Activated naive CD8-positive, alpha-beta T cell treated with anti-CD3 and anti-CD28 coated beads, Interleukin-2, amount 10 ng/mL, durations not matched to agents 7 days and 5 days (primary cell): ENCODE data around the gene UTP25. TPM values are rescaled to one million over a fixed set of nuclear protein-coding genes. Genes with fewer than 3 reads are reported as not detected.
"Not testable (repeated sequence)": the region's sequence is repeated elsewhere in the genome, so short reads cannot be mapped to it uniquely, and the experiment has no call there.

Experiments used
- ATAC-seq: fragments of 150-1000 bp; cut with Tn5 transposase; one replicate; pipeline ENCODE4 v1.10.0; 2021; ENCODE audit warnings: low read depth, moderate library complexity
- POLR2A ChIA-PET: fragments of 350-600 bp; sonication (Branson Sonifier 250); formaldehyde crosslinking; loops from one replicate; lab custom pipeline; 2021; ENCODE audit warnings: antibody characterized with exemption; lab: Charles Lee
- DNase-seq: peaks from one replicate; pipeline ENCODE4 v3.0.0; 2021
- H3K27ac Mint-ChIP-seq: one replicate; pipeline ENCODE4 v1.8.0; 2022; ENCODE audit warnings: mild to moderate bottlenecking, mixed read lengths
- H3K27me3 Mint-ChIP-seq: one replicate; pipeline ENCODE4 v1.8.0; 2022; ENCODE audit warnings: mild to moderate bottlenecking, moderate library complexity, mixed read lengths
- H3K36me3 Mint-ChIP-seq: one replicate; pipeline ENCODE4 v1.8.0; 2021; ENCODE audit warnings: mild to moderate bottlenecking, mixed read lengths
- H3K4me1 Mint-ChIP-seq: one replicate; pipeline ENCODE4 v1.8.0; 2021; ENCODE audit warnings: mixed read lengths
- H3K4me3 Mint-ChIP-seq: one replicate; pipeline ENCODE4 v1.8.0; 2022; ENCODE audit warnings: mild to moderate bottlenecking, moderate library complexity, mixed read lengths
- H3K9me3 Mint-ChIP-seq: one replicate; pipeline ENCODE4 v1.8.0; 2021; ENCODE audit warnings: mixed read lengths
- total RNA-seq, 2 experiments: library from RNA; stranded (reverse); gene quantifications; one replicate each; pipeline ENCODE4 v1.2.3, GENCODE V29; 2021

Gene UTP25
- total RNA-seq, 2 experiments from 2014 or later = 7.5 to 7.7 TPM

GRCh38 chr1:209888291-209889076 lies 60.7 kb downstream of the UTP25 start:
- POLR2A ChIA-PET, H3K36me3 Mint-ChIP-seq, H3K27ac Mint-ChIP-seq: not testable (repeated sequence)

GRCh38 chr1:209889077-209889418 lies 61.3 kb downstream of the UTP25 start:
- H3K27me3 Mint-ChIP-seq = peaks cover 3% of the 10 kb centered on the region
- POLR2A ChIA-PET = no interaction called here
- H3K36me3 Mint-ChIP-seq = no peaks in the 10 kb centered on the region
- ATAC-seq (no peak), DNase-seq (no peak)
- H3K4me3 Mint-ChIP-seq = no peak overlapping the region
- no peak overlapping the region for H3K27ac Mint-ChIP-seq
- H3K9me3 Mint-ChIP-seq = no peaks in the 10 kb centered on the region
- no peaks in the 10 kb centered on the region for H3K4me1 Mint-ChIP-seq

More at GRCh38 chr1:209888291-209889076, 60.7 kb downstream of the UTP25 start:
- DNase-seq, H3K27me3 Mint-ChIP-seq, H3K9me3 Mint-ChIP-seq, ATAC-seq, H3K4me3 Mint-ChIP-seq, H3K4me1 Mint-ChIP-seq: not testable (repeated sequence)

GRCh38 chr1:209890641-209891330 lies 63.0 kb downstream of the UTP25 start:
- POLR2A ChIA-PET = no interaction called here
- Mint-ChIP-seq H3K36me3 (no peaks in the 10 kb centered on the region), H3K27me3 (peaks cover 3% of the 10 kb centered on the region), H3K4me3 (no peak overlapping the region), H3K9me3 (no peaks in the 10 kb centered on the region), H3K27ac (no peak overlapping the region), H3K4me1 (no peaks in the 10 kb centered on the region)
- no peak for ATAC-seq
- no peak for DNase-seq

- no peak overlapping the region for H3K27ac Mint-ChIP-seq
- no peak for ATAC-seq
- H3K9me3 Mint-ChIP-seq = no peaks in the 10 kb centered on the region
- no peaks in the 10 kb centered on the region for H3K4me1 Mint-ChIP-seq
- no peak overlapping the region for H3K4me3 Mint-ChIP-seq
- no peaks in the 10 kb centered on the region for H3K36me3 Mint-ChIP-seq
- DNase-seq = no peak
- no peaks in the 10 kb centered on the region for H3K27me3 Mint-ChIP-seq
- POLR2A ChIA-PET = no interaction called here
Observed at GRCh38 chr1:209893751-209894150, 66.0 kb downstream of the UTP25 start.

GRCh38 chr1:209895709-209896108 lies 67.9 kb downstream of the UTP25 start:
- Mint-ChIP-seq H3K4me3 (no peak overlapping the region), H3K9me3 (no peaks in the 10 kb centered on the region), H3K27ac (no peak overlapping the region), H3K27me3 (no peaks in the 10 kb centered on the region), H3K4me1 (no peaks in the 10 kb centered on the region), H3K36me3 (no peaks in the 10 kb centered on the region)
- ATAC-seq (no peak), DNase-seq (no peak)
- POLR2A ChIA-PET = no interaction called here

- POLR2A ChIA-PET = no interaction called here
- ATAC-seq (no peak), DNase-seq (no peak)
- H3K4me1 Mint-ChIP-seq = no peaks in the 10 kb centered on the region
- H3K36me3 Mint-ChIP-seq = no peaks in the 10 kb centered on the region
- H3K27me3 Mint-ChIP-seq = no peaks in the 10 kb centered on the region
- H3K4me3 Mint-ChIP-seq = no peak overlapping the region
- no peaks in the 10 kb centered on the region for H3K9me3 Mint-ChIP-seq
- H3K27ac Mint-ChIP-seq = no peak overlapping the region
Observed at GRCh38 chr1:209896346-209896745, 68.6 kb downstream of the UTP25 start.

GRCh38 chr1:209898271-209898670 lies 70.5 kb downstream of the UTP25 start:
- H3K4me3 Mint-ChIP-seq, DNase-seq, H3K27ac Mint-ChIP-seq, H3K27me3 Mint-ChIP-seq, ATAC-seq, POLR2A ChIA-PET, H3K9me3 Mint-ChIP-seq, H3K4me1 Mint-ChIP-seq, H3K36me3 Mint-ChIP-seq: not testable (repeated sequence)

GRCh38 chr1:209898851-209899250 lies 71.1 kb downstream of the UTP25 start:
- DNase-seq, H3K4me3 Mint-ChIP-seq, ATAC-seq, H3K27ac Mint-ChIP-seq, H3K9me3 Mint-ChIP-seq, POLR2A ChIA-PET, H3K36me3 Mint-ChIP-seq, H3K4me1 Mint-ChIP-seq, H3K27me3 Mint-ChIP-seq: not testable (repeated sequence)

- no peak overlapping the region for H3K27ac Mint-ChIP-seq
- H3K4me3 Mint-ChIP-seq = no peak overlapping the region
- DNase-seq (no peak), ATAC-seq (no peak)
- no peaks in the 10 kb centered on the region for H3K36me3 Mint-ChIP-seq
- H3K9me3 Mint-ChIP-seq = no peaks in the 10 kb centered on the region
- POLR2A ChIA-PET = no interaction called here
- H3K4me1 Mint-ChIP-seq = no peaks in the 10 kb centered on the region
- no peaks in the 10 kb centered on the region for H3K27me3 Mint-ChIP-seq
Observed at GRCh38 chr1:209899948-209900347, 72.2 kb downstream of the UTP25 start.

GRCh38 chr1:209900734-209901133 lies 73.0 kb downstream of the UTP25 start:
- no peak for ATAC-seq
- POLR2A ChIA-PET = no interaction called here
- H3K36me3 Mint-ChIP-seq = no peaks in the 10 kb centered on the region
- no peak overlapping the region for H3K27ac Mint-ChIP-seq
- H3K4me3 Mint-ChIP-seq = no peak overlapping the region
- H3K27me3 Mint-ChIP-seq = no peaks in the 10 kb centered on the region
- no peaks in the 10 kb centered on the region for H3K4me1 Mint-ChIP-seq
- H3K9me3 Mint-ChIP-seq = no peaks in the 10 kb centered on the region
- no peak for DNase-seq

GRCh38 chr1:209901211-209901610 lies 73.4 kb downstream of the UTP25 start:
- DNase-seq (no peak), ATAC-seq (no peak)
- no peaks in the 10 kb centered on the region for H3K27me3 Mint-ChIP-seq
- H3K4me1 Mint-ChIP-seq = no peaks in the 10 kb centered on the region
- no peaks in the 10 kb centered on the region for H3K9me3 Mint-ChIP-seq
- POLR2A ChIA-PET = no interaction called here
- no peak overlapping the region for H3K4me3 Mint-ChIP-seq
- H3K27ac Mint-ChIP-seq = no peak overlapping the region
- H3K36me3 Mint-ChIP-seq = no peaks in the 10 kb centered on the region

GRCh38 chr1:209904774-209905173 lies 77.0 kb downstream of the UTP25 start:
- POLR2A ChIA-PET, H3K36me3 Mint-ChIP-seq, H3K4me3 Mint-ChIP-seq, H3K4me1 Mint-ChIP-seq, H3K9me3 Mint-ChIP-seq, DNase-seq, ATAC-seq, H3K27me3 Mint-ChIP-seq, H3K27ac Mint-ChIP-seq: not testable (repeated sequence)
